Measurements from ENCODE around the gene SLC6A9.

SLC6A9 gene

DNA sequence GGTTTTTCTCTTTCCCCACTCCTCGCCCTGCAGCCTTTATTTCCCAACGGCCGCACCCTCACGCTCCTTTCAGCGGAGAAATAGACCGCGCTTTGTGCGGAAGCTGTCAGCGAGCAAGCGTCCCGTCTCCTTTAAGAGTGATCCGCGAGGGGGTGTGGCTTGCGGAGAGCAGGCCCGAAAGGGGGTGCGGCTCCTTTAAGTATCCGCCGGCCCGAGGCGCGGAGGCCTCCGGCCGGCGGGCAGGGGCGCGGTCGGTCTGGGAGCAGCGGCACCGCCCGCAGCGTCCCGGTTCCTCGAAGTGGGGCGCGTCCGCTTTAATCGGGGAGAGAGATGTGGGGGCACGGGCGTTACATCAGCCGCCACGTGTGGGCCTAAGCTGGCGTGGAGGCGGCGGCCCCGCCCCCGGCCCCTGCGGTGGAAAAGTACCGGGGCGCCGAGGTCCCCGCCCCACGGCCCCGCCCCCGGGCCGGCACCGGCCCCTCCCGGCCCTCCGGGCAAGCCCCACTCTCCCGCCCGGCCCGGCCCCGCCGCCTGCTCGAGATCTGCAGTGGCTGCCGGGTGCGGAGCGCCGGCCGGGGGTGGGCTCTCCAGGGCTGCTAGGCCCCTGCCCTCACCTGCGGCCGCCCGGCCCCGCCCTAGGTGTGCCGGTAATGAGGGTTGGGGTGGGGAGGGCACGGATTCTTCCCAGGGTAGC is 1.2 kb downstream of the SLC6A9 start:
- FAIRE-seq (peak; percentile 98), DNase-seq (ENCODE audit: insufficient read length, low spot score) (peak; percentile 88)

DNA sequence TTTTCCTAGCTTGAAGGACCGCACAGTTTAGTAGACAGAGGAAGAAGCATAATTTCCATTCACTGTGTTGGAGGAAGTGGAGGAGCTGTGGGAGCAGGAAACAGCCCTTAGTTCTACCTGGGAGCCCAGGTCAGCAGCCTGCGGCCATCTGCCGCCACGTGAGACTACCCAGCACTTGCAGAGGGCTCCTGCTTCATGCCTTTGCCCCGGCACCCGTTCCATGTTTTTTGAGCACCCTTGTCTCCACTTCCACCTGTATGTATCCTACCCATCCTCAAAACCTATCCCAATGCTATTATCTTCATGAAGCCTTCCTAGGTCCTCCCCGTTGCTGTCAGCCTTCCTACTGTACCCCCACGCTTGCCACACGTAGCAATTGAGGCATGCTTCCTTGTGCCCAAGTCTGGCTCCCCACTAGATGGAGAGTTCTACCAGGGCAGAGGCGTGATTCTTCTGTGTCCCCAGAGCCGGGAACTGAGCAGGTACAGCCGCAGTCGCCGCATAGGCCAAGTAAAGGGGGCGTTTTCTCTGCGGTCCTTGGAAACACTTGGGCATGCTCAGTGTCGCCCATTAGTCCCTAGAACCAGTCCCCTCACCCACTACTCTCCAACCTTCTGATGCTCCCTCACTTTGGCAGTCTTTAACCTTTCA is 1.9 kb downstream of the SLC6A9 start:
- DNase-seq (ENCODE audit: insufficient read length, low spot score) (peak; percentile 46), FAIRE-seq (no peak)

DNA sequence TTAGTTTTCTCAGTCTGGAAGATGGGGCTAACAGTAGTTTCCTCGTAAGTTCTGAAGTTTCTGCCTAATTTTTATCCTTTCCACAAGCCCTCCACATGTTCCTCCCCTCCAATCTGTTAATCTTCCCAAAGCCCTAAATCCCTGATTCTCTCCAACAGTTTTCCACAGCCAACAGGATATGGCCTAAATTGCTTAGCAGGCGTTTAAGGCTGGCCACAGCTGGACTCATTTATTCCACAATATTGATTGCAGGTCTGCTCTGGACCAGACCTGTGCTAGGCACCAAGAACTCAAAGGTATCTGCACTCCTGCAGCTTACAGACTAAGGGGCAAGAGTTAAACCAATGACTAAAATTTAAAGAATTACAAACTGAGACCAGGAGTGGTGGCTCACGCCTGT is 3.9 kb downstream of the SLC6A9 start:
- FAIRE-seq, result no peak
- DNase-seq (ENCODE audit: insufficient read length, low spot score), result no peak

DNA sequence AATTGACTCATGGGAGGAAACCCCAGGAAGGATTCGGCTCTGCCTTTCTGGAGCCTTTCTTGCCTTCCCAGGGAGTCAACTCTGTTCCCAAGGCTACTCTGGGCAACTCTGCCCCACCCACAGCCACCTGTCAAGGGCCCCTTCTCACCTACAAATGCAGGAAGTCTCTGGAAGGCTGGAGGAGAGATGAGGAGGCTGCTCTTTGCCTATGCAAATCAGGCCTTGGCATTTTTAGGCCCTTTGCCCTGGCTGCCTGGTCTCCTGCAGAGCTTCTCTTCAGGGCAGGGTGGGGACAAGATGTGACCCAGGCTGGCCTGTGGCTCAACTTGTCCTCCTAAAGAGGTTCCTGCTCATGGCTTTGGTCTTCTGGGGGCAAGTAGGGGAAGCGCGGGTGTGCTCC is 5.4 kb downstream of the SLC6A9 start:
- FAIRE-seq (no peak), DNase-seq (ENCODE audit: insufficient read length, low spot score) (no peak)

DNA sequence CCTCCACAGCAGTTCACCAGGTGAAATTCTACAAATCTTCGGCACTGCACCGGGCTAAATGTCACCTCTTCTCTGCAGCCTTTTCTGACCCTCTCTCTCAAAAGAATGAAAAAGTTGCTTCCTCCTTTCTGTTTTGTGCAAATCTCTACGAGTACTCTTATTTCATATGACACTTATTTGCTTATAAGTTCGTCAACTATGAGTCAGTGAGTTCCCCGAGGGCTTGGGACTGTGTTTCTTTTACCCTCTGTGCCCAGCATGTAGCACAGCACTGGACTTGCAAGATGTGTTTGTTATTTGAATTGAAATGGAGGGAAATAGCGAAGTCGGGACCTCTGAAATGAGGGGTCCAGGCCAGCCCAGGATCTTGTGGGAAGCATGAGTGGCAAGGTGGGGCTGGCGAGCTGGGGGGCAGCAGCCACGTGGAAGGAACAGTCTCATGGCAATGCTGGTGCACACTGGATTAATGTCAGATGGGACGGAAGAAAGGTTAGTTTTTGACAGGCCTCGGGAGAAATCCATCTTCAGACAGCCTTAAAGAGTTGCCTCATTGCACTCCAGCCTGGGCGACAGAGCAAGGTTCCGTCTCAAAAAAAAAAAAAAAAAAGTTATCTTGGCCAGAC is 6.2 kb downstream of the SLC6A9 start:
- DNase-seq (ENCODE audit: insufficient read length, low spot score) (no peak), FAIRE-seq (no peak)

DNA sequence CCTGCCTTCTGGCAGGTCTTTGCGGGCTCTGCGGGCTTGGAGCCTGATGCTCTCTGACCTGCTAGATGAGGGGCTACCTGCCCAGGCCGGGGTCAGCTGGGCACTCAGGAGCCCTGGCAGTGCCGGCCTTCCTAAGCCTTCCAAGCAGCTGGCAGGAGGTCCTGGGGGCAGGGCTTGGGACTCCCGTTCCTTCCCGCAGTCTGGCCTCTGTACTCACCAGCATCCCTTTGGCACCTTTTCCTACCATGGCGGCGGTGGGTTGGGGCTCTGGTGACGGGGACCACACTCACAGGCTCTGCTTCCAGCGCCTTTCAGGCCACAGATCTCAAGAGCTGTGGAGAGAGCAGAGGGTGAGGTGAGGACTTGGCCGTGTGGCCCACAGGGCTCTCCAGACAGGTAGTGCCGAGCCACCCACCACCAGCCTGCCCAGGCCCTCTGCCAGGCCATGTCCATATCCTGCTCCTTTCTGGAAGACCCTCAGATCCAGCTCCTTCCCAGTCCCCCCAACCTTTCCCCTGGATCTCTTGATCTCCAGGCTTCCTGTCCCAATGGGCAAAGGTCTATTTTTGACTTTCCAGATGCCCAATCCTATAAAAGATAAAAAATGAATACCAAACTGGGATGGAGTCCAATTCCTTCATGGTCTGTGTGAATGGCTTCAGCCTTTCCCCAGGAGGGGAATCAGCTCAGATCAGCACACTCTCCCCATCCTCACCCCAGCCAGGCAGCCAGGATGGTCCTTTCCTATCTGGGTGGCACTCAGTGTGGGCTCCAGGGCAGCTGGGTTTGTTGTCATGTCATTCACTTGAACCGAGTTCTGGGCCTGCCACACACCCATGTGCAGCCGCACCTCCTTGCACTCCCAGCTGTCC is 7.0 kb downstream of the SLC6A9 start:
- no peak for FAIRE-seq
- no peak for DNase-seq (ENCODE audit: insufficient read length, low spot score)

DNA sequence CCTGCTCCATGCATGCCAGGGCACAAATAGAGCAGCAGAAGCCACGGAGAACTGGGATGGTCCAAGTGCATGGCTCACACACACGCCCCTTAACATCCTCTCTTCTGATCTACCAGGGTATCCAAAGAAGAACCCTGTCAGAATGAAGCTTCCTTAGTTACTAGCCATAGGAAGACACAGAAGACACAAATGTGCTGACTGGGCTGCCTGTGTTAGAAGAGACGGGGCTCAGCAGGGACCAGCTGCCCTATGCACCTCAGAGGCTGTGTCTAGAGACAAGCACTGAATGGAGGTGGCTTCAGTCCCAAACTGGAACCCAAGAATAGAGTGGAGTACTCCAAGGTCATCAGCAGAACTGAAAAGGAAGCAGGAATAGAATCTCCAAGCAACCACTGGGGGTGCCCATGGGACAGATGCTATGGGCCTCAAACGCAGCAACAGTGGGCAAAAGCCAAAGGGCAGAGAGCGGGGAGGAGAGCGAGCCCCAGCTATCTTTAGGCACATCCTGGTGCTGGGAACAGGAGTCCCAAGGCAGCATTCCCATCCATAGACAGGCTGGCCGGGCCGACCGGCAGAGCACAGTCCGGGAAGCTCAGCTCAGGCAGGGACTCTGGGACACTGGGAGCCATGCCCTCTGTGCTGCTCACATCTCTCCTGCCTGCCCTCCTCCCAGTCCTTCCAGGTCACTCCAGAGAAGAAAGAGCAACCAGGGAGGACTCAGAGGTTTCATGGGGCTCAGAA is 9.5 kb downstream of the SLC6A9 start:
- FAIRE-seq (no peak), DNase-seq (ENCODE audit: insufficient read length, low spot score) (no peak)

DNA sequence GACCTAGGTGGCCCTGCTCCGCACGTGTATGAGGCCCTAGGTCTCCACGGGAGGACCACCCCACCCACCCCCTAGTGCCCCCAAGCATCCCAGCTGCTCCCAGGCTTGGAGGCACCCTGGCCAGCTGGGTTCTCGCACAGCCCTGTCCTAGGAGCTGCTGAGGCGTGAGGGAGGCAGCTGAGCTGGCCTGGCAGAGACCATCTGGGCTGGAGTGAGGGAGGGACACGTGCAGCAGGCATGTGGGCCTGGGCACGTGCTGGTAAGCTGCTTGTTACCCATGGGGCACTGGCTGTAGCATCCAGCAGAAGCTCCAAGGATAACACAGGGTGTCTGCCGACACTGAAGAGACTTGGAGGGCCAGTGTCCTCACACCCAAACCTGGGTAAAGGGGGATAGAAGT is 10.1 kb downstream of the SLC6A9 start:
- DNase-seq (ENCODE audit: insufficient read length, low spot score), result no peak
- no peak for FAIRE-seq

DNA sequence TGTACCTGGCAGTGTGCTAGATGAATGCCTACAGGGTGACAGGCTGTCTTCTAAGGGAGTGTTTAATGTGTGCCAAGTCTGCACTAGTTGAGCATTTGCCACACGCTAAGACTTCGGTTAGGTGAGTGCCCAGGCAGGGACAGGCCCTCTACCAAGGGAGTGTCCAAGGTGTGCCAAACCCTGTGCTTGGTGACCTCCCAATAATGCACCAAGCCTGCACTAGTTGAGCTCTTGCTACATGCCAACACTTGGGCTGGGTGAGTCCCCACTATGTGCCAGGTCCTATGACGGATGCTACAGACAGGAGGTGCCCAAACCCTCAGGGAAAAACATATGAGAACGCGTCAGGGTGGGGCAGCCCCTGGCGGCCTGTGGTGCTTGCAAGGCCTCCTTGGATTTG is 10.8 kb downstream of the SLC6A9 start:
- DNase-seq (ENCODE audit: insufficient read length, low spot score) (no peak), FAIRE-seq (no peak)

DNA sequence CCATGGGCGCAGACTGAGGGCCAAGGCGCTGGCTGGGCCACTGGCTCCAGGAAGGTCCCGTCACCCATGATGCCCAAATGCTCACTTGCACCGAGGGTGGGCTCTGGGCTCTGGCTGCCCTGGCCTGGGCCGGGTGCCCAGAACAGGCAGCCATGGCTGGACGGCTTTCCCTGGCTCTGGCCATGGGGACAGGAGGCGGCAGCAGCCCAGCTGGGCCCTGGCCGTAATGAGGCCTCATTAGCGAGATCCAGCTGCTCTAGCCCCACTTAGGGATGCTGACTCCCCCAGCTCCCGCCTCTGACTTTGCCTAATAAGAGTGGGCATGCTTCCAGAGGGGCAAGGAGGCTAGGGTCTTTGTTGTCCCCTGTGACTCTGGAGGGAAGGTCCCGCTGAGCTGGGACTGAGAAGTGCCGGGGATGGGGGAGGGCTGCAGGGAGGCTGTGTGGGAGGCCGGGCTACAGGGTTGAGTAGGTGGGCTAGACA is 11.8 kb downstream of the SLC6A9 start:
- no peak for FAIRE-seq

DNA sequence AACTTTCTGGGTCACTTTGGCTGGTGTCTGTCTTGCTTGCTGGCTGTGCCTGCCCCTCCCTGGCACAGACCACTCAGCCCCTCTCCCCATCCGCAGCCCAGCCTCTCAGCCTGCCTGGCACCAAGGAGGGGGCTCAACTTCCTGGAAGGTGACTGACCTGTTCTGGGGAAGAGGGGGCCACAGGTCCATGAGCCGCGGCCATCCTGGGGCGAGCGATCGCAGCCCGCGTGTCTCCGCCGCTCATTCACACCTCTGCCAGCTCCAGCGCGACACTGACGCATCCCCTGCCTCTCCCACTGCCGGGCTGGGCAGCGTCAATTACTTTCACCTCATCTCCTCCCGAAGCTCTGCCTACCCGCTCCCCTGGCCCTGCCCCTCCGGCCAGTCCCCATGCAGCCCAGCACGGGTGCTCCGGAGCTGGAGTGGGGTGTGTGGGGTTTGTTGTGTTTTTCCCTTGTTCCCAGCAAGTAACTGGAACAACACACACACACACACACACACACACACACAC is 14.3 kb downstream of the SLC6A9 start:
- FAIRE-seq (no peak), DNase-seq (ENCODE audit: insufficient read length, low spot score) (no peak)

More for the DNA sequence above, 11.8 kb downstream of the SLC6A9 start:
- no peak for DNase-seq (ENCODE audit: insufficient read length, low spot score)

DNA sequence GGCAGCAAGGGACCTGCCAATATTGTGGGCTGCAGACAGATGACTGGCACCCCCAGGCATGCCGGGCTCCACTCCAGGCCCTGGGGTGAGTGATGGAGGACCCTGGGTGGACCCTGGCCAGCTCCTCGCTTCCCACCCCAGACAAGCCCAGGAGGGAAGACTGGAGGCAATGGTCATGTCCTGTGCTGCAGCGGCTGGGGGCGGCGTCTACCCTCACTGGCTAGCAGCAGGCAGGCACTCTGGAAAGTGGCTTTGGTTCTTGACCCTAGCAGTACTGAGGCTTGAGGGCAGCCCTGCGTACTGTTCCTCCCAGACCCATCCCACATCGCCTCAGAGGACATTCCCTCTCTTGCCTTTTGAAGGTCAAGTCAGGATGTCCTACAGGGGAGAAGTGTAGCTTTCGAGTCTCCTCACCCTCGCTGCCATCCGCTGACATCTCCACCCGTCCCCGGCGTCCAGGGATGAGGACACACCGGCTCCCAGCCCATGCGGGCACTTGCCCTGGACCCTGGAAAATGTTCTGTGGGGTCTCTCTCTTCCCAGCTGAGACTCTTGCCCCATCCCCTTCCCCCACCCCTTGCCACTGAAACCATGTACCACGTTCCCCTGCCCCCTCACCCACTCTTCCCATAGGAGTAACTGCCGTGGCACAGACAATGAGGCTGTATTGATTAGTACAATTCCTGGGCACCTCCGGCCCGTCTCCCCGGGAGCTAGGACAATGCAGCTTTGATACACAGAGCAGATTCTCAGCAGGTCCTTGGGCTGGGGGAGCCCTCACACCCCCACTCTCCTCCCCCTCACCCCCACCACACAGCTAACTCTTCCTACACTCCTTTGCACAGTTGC is 15.0 kb downstream of the SLC6A9 start:
- FAIRE-seq, result no peak
- DNase-seq (ENCODE audit: insufficient read length, low spot score), result no peak

DNA sequence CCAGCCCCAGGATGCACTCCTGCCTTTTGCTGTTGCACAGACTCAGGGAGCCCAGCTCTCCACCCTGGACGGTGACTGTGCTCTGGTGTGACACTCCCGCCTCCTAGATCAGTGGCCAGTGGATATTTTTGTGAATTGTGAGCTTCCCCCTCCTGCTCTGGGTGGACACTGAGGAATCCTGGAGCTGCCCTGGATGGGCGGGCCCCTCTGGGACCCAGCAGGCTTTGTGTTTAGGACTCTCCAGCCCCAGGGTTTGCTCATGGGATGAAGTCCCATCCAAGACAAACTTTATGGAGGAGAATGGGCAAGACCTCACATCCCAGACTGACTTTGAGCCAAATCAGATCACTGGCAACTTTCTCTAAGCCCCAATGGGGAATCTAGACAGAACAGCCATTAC is 16.1 kb downstream of the SLC6A9 start:
- FAIRE-seq (no peak), DNase-seq (ENCODE audit: insufficient read length, low spot score) (no peak)

DNA sequence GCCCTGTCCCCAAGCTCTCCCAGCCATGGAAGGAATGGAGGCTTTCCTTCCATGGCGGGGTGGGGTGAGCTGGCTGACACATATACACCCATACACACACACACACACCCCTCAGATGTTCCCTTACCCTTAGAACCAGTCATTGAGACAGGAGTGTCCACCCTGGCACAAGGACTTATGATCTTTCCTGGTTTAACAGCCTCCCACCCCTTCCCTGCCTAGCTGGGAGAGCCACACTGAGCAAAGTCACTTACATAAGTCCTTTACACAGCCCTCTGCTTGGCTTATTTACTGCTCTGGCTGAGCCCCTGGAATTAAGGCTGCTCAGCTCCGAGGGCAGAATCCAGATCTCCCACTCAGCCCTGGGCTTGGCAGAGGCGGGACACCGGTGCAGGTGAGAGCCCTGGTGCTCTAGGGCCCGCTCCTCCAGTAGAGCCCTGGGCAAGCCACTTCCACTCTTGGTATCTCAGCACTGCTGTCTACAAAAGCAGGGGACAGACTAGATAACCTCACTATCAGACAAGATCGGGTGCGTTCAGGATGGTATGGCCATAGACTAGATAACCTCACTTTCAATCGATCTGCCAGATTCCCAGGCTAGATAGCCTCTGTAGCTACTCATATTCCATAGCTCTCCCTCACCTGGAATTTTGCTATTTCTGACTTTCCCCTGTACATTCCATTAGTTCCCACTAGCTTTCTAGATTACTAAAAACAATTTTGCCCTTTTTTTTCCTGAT is 16.7 kb downstream of the SLC6A9 start:
- FAIRE-seq, result no peak
- DNase-seq (ENCODE audit: insufficient read length, low spot score), result no peak

DNA sequence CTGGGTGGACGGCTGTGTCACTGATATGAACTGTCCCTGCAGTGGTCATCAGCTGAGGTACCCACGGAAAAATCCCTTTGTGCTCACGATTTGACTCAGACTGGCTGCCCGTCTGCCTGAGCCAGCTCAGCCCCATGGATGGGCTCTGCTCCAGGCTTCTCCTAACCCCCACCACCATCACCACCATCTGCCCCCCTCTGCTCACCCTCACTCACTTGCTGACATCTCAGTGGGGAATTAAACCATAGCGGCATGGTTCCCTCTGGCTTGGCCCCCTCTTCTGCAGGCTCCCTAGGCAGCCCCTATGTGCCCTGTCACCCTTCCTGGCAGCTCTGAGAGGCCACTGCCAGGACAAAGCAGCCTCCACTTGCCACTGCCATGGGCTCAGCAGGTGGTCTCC is 17.3 kb downstream of the SLC6A9 start:
- FAIRE-seq (no peak), DNase-seq (ENCODE audit: insufficient read length, low spot score) (no peak)

DNA sequence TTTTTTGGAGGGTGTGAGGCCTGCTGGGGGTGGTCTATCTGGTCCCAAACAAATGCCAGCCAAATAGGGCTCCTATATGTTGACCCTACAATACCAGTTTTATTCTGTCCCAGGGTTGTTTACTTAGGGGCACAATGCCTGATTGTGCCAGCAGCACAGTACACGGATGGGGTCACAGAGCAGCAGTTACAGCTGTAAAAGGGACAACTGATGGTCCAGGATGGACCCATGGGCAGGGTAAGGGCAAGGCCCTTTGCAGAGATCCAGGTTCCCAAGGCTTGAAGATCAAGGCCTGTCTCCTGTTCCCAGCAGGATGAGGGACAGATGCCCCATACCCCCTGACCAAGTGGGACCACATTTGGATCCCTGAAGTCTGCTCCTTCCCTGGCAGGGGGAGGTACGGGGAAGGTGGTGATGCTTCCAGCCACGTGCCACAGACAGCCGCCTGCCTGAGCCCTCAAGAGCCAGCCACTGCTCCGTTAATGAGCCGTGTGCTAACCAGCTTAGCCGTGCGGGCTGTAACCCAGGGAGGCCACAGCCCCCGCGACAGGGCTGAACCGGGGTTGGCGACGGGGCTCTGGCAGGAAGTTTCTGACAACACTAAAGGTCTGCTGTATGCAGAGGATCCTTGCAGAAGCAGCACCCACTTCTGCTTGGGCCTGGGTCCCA is 18.2 kb downstream of the SLC6A9 start:
- FAIRE-seq, result no peak
- DNase-seq (ENCODE audit: insufficient read length, low spot score), result no peak

DNA sequence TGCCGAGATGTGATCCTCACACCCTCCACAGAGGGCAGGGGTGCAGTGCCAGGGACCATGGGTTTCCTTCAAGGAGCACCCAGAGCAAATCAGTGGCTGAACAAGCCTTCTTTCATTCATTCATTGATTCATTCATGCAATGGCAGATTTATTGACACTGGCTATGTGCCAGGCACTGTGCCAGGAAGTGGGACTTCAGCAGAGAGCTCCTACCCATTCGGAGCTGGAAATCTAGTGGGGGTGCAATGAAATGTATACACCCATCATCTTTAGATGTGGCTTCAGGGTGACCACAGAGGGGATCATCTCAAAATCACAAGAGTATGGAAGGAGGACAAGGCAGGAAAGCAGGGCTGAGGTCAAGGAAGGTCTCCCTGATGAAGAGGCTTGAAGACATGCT is 18.9 kb downstream of the SLC6A9 start:
- FAIRE-seq (no peak), DNase-seq (ENCODE audit: insufficient read length, low spot score) (no peak)

DNA sequence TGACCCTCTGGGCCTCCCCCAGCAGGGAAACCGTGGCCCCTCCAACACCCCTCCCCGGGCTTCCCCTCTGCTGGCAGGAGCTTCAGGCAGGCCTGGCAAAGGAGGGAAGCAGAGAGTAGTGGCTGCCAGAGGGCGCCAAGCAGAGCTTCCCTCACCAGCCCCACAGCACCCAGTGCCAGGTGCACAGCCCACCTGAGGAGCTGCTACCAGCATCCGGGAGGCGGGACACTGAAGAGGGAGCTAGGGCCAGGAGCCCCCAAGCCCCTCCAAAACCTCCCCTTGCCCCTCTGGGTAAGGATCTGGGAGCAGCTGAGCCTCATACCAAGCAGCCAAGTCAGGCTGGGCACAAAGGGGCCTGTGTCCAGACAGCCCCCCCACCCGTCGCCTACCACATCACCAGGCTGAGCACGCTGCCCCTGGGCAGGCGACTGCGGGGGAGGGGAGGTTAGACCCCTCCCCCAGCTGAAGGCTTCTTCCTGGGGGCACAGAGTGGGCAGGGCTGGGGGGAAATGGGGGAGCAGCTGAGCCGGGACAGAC is 20.3 kb downstream of the SLC6A9 start:
- DNase-seq (ENCODE audit: insufficient read length, low spot score), result no peak
- FAIRE-seq, result no peak

All from GM19239 (cell line).